ENCODE results near the gene ABI2.

GRCh38 chr2:203450561-203450960 lies 122.4 kb downstream of the ABI2 start:
- TF ChIP-seq CTCF (IDR thresholded peaks at IDR 0.05), result no peak
- no peak for TF ChIP-seq POLR2A (IDR thresholded peaks at IDR 0.05)

Data from esophagus squamous epithelium (tissue), 4 donors.